K562 (cell line): ENCODE data around the gene POLR2J3. TPM values are rescaled to one million over a fixed set of nuclear protein-coding genes. Genes with fewer than 3 reads are reported as not detected.
"Not testable (repeated sequence)": the region's sequence is repeated elsewhere in the genome, so short reads cannot be mapped to it uniquely, and the experiment has no call there.

Source experiments
- ATAC-seq: fragments of 200-7000 bp; cut with Tn5 transposase; 3 replicates; pipeline ENCODE4 v1.9.1; 2020; ENCODE audit warnings: moderate library complexity
- BruUV-seq: library from RNA; stranded (reverse); fragments of 400-500 nt; replicated peaks from 2 replicates; lab custom pipeline; 2021; lab: Mats Ljungman, UMichigan
- CTCF ChIA-PET: fragments of 300-600 bp; formaldehyde crosslinking; extraction: SDS; loops from one replicate; lab custom pipeline; 2021; ENCODE audit warnings: low intra/inter-chr PET ratio; lab: Yijun Ruan, JAX
- POLR2A ChIA-PET: fragments of 300-600, 350-650 bp; sonication (Branson Sonifier 250); formaldehyde crosslinking; extraction: SDS; loops from one replicate; lab custom pipeline; 2021; ENCODE audit warnings: antibody characterized with exemption, inconsistent platforms; lab: Yijun Ruan, JAX
- DNase-seq, 4 experiments: peaks; one replicate each; pipeline versions ENCODE4 v3.0.0 to v3.0.0-alpha.2; 2011 to 2018; ENCODE audit warnings: low spot score in 3 of 4, mixed read lengths in 3 of 4; ENCODE audit errors: extremely low read depth in 1 of 4
- FAIRE-seq: peaks from 2 replicates; lab custom pipeline; 2011; peaks lifted over from hg19 to GRCh38; lab: Jason Lieb, UNC
- H2AFZ ChIP-seq: 2 replicates; pipeline ENCODE4 v1.6.0; 2011; ENCODE audit warnings: low read depth, low read length, control low read depth, inconsistent platforms
- H3K27ac ChIP-seq: fragments of 200-600 bp; 3 replicates; pipeline ENCODE4 v1.8.0; 2011; ENCODE audit warnings: low read depth, mild to moderate bottlenecking, control low read depth, inconsistent platforms, low read length, moderate library complexity, mixed read lengths; ENCODE audit errors: extremely low read depth
- H3K27me3 ChIP-seq, 2 experiments: fragments of 300-600 bp in 1 of 2; 2 replicates in 1 of 2; 3 replicates in 1 of 2; pipeline versions ENCODE4 v1.6.0 to v1.8.0; 2011; ENCODE audit warnings: inconsistent platforms in 2 of 2, low read length in 2 of 2, mild to moderate bottlenecking in 1 of 2, mixed read lengths in 1 of 2, moderate library complexity in 1 of 2; ENCODE audit not compliant: control insufficient read depth in 2 of 2, insufficient read depth in 2 of 2
- H3K36me3 ChIP-seq: fragments of 300-600 bp; 3 replicates; pipeline ENCODE4 v1.8.0; 2011; ENCODE audit warnings: mild to moderate bottlenecking, low read length, inconsistent platforms; ENCODE audit not compliant: control insufficient read depth, insufficient read depth
- H3K4me1 ChIP-seq, 2 experiments: fragments of 200-600 bp in 1 of 2; replicated peaks in 1 of 2; 2 replicates in 1 of 2; 3 replicates in 1 of 2; pipeline versions ENCODE4 v1.5.1 to v1.8.0; 2011; ENCODE audit warnings: inconsistent platforms in 2 of 2, low read length in 2 of 2, mild to moderate bottlenecking in 1 of 2, mixed read lengths in 1 of 2, moderate library complexity in 1 of 2; ENCODE audit not compliant: control insufficient read depth in 2 of 2, insufficient read depth in 2 of 2
- H3K4me2 ChIP-seq: 2 replicates; pipeline ENCODE4 v1.6.1; 2011; ENCODE audit warnings: low read length, control low read depth, inconsistent platforms, mixed read lengths; ENCODE audit not compliant: insufficient read depth
- H3K4me3 ChIP-seq: fragments of 200-600 bp; sonication (generic), shearing (Covaris generic); 2 replicates; pipeline ENCODE4 v1.5.1; 2016; ENCODE audit warnings: control low read depth, inconsistent platforms
- H3K79me2 ChIP-seq: fragments of 200-600 bp; 3 replicates; pipeline ENCODE4 v1.8.0; 2011; ENCODE audit warnings: low read length, inconsistent platforms; ENCODE audit not compliant: control insufficient read depth, insufficient read depth
- H3K9ac ChIP-seq, 2 experiments: 2 replicates each; pipeline versions ENCODE4 v1.6.0 to v1.6.1; 2011; ENCODE audit warnings: low read depth in 2 of 2, low read length in 2 of 2, control low read depth in 1 of 2, inconsistent platforms in 1 of 2, mild to moderate bottlenecking in 1 of 2, mixed read lengths in 1 of 2; ENCODE audit not compliant: insufficient read depth in 1 of 2
- H3K9me1 ChIP-seq: one replicate; pipeline ENCODE4 v1.6.0; 2011; ENCODE audit warnings: inconsistent platforms, mild to moderate bottlenecking, low read length, moderate library complexity; ENCODE audit not compliant: control insufficient read depth, insufficient read depth
- H3K9me3 ChIP-seq: replicated peaks from 2 replicates; pipeline ENCODE4 v1.5.1; 2011; ENCODE audit warnings: low read depth, low read length, inconsistent platforms; ENCODE audit not compliant: control insufficient read depth, insufficient read depth
- H4K20me1 ChIP-seq: replicated peaks from 2 replicates; pipeline ENCODE4 v1.6.1; 2011; ENCODE audit warnings: low read length, inconsistent platforms, mixed read lengths; ENCODE audit not compliant: control insufficient read depth, insufficient read depth
- EP400 ChIP-seq: fragments of 450-650 bp; IDR thresholded peaks from 2 replicates; pipeline ENCODE4 v1.6.1; 2017; ENCODE audit warnings: antibody characterized with exemption, mild to moderate bottlenecking, moderate library complexity
- MNT ChIP-seq, 2 experiments: fragments of 450-650 bp; conservative IDR thresholded peaks; 2 replicates each; pipeline ENCODE4 v1.6.1; 2017; ENCODE audit warnings: mild to moderate bottlenecking in 2 of 2, moderate library complexity in 2 of 2
- WGBS: fragments of 100-300 bp; shearing (Covaris generic); methylation state at CpG from one replicate; pipeline ENCODE4 v1.1.6; 2016; ENCODE audit warnings: low coverage, mixed read lengths; ENCODE audit not compliant: insufficient coverage; ENCODE audit errors: missing lambda C conversion rate; 5-methylcytosine and 5-hydroxymethylcytosine counted together
- in situ Hi-C: fragments of 300-500 bp; cut with MboI; formaldehyde crosslinking; loops from 4 replicates; pipeline ENCODE4 v1.15.0; 2018; ENCODE audit warnings: inconsistent platforms, mixed read lengths
- intact Hi-C: fragments of 100-400 bp; cut with micrococcal nuclease; formaldehyde crosslinking; loops from 2 replicates; pipeline ENCODE4 v1.14.2; 2022
- polyA plus RNA-seq, 8 experiments: library from polyadenylated mRNA; depleted of rRNA in 4 of 8; stranded (reverse) in 5 of 8; unstranded in 3 of 8; fragments of >200 nt; fragmentation: Nextera tagmentation in 2 of 8; fragmentation: Illumina TruSeq in 1 of 8; extraction: Ambion mirVana in 2 of 8; extraction: Trizol in 1 of 8; gene quantifications; 2 replicates each; pipeline versions ENCODE4 v1.2.1 to v1.2.3, GENCODE V29; 2011 to 2014; ENCODE audit warnings: inconsistent platforms in 1 of 8, missing spikeins in 1 of 8
- total RNA-seq, 7 experiments: library from RNA; depleted of rRNA in 6 of 7; stranded (reverse); fragments of >200 nt in 6 of 7; fragmentation: Illumina TruSeq in 2 of 7; extraction: Trizol in 2 of 7; gene quantifications; 2 replicates each; pipeline versions ENCODE4 v1.2.1 to v1.2.3, GENCODE V29; 2011 to 2021; ENCODE audit warnings: low replicate concordance in 1 of 7

Gene POLR2J3
- total and polyA plus RNA-seq, 9 of the 15 experiments (the other 6 are each of a cell fraction or from before 2014, with no cell fraction given), result 35.5 to 170 (median 62.9) TPM

- TSS peak; percentile 94 for BruUV-seq
- H3K79me2 ChIP-seq, intact Hi-C loops, H3K4me1 ChIP-seq, H3K9me1 ChIP-seq, in situ Hi-C loops, H3K36me3 ChIP-seq, H3K27me3 ChIP-seq, DNase-seq, H4K20me1 ChIP-seq, POLR2A ChIA-PET, H3K9ac ChIP-seq, H3K4me2 ChIP-seq, H3K27ac ChIP-seq, H3K9me3 ChIP-seq, CTCF ChIA-PET, H2AFZ ChIP-seq, FAIRE-seq, H3K4me3 ChIP-seq: not testable (repeated sequence)
- TF ChIP-seq MNT (conservative IDR thresholded peaks at IDR 0.05) (peak in 1 of 2 experiments; percentile 44; a peak in 2 of 4 replicates), EP400 (peak; percentile 25; the same call in 1 of the 2 replicates)
- ATAC-seq, result peak; percentile 87
- no CpG with 5 or more reads among the region's 19 CpGs for WGBS
These were observed 32.2 kb upstream of the POLR2J3 start for GRCh38 chr7:102604431-102605145.

- H3K9me1 ChIP-seq, BruUV-seq, H4K20me1 ChIP-seq, H3K79me2 ChIP-seq, FAIRE-seq, ATAC-seq, H2AFZ ChIP-seq, H3K4me1 ChIP-seq, intact Hi-C loops, H3K36me3 ChIP-seq, DNase-seq, H3K9ac ChIP-seq, in situ Hi-C loops, H3K27ac ChIP-seq, H3K9me3 ChIP-seq, H3K4me2 ChIP-seq, POLR2A ChIA-PET, H3K4me3 ChIP-seq, H3K27me3 ChIP-seq, CTCF ChIA-PET: not testable (repeated sequence)
- WGBS, result no CpG with 5 or more reads among the region's 12 CpGs
These were observed 29.9 kb upstream of the POLR2J3 start for GRCh38 chr7:102602317-102602716.

GRCh38 chr7:102599699-102600098, 27.3 kb upstream of the POLR2J3 start:
- FAIRE-seq, H3K4me1 ChIP-seq, H2AFZ ChIP-seq, H3K4me2 ChIP-seq, CTCF ChIA-PET, H3K36me3 ChIP-seq, intact Hi-C loops, H3K9ac ChIP-seq, H3K27ac ChIP-seq, DNase-seq, H4K20me1 ChIP-seq, ATAC-seq, H3K4me3 ChIP-seq, in situ Hi-C loops, H3K9me3 ChIP-seq, H3K27me3 ChIP-seq, H3K9me1 ChIP-seq, H3K79me2 ChIP-seq, POLR2A ChIA-PET, BruUV-seq: not testable (repeated sequence)
- no CpG with 5 or more reads among the region's 9 CpGs for WGBS
